Nucleus accumbens (tissue), 56 donors: ENCODE measurements around the gene BUD23.
"Not testable (repeated sequence)": the region's sequence is repeated elsewhere in the genome, so short reads cannot be mapped to it uniquely, and the experiment has no call there.

Experiments used
- DNase-seq, 56 donors: peaks; one replicate each; lab custom pipeline; 2025; lab: John Stamatoyannopoulos, UW

Gene BUD23

DNA sequence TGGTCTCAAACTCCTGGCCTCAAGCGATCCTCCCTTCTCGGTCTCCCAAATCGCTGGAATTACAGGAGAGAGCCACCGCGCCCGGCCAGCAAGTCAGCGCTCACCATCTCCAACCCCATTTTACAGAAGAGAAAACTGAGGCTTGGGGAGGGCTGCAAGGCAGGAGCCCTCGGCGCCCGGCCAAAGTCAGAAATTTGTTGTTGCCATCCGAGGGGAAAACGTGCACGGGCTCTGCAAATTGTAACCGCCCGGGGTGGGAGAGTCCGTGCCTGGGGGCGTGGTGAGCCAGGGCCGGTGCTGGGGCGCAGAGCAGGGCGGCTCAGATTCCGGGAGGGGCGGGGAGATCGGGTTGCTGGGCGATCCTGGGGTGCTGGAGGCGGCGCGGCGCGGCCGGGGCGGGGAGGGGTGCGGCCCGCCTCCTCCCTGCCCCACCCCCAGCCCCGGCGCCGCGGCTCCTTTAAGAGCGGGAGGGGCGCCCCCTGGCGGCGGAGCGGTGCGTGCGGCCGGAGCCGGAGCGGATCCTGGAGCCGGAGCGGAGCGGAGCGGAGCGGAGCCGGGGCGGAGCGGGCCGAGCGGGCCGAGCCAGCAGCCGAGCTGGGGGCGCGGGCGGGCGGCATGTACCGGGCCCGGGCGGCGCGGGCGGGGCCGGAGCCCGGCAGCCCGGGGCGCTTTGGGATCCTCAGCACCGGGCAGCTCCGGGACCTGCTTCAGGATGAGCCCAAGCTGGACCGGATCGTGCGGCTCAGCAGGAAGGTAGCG, 15.9 kb upstream of the BUD23 start, which contains the start of gene VPS37D:
Gene VPS37D, plus strand, starts transcription at position 488 of the 759 bp plus-strand sequence. Its CDS starts 128 bp downstream, at position 616.
- peak in 54 of 56 donors; percentile 31 to 91 (median 71) for DNase-seq

DNA sequence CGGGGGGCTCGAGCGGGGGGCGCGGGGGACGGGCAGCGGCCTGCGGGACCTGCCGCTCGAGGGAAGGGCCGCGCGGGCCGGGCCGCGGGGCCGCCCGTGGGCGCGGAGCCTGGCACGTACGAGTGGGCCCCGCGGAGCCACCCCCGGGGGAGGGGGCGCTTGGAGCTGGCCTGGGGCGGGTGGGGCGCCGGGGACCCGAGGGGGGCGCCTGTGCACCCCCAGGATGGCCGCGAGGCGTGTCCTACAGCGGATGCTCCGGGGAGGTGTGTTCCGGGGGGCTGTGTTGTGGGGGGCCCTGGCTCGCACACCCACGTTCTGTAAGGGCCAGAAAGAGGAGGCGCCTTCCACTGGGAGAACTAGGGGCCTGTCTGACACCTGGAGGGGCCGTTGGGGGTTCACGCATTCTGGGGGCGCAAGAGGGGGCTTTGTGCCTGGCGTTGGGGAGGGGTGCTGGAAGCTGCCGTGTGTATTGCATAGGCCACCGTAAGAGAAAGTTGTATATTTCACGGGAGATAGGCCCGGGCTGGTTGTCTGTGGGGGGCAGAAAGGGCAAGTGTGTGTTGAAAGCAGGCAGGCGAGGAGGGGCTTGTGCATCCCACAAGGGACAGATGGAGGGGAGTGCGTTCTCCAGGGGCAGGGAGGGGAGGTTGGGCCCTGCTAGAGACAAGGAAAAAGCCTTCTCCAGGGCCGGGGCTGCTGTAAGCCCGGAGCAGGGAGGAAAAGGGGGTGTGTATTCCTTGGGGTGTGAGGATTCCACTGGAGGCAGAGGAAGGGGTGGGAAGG, 15.1 kb upstream of the BUD23 start:
- DNase-seq = peak in 10 of 56 donors; percentile 3 to 36 (median 16)

DNA sequence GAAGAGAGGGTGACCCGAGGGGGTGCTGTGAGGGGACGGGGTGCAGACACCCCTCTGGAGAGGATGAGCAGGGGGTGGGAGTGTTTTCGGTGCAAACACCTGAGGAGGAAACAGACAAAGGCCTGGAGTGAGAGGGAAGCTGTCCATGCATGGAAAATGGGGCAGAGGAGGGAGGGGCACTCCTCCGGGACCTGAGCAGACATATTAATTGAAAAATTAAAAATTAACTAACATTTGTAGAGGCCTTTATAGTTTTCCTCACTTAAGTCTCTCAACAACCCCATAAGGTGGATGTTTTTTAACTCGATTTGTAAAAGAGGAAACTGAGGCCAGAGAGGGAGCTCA, 14.5 kb upstream of the BUD23 start:
- no peak for DNase-seq

DNA sequence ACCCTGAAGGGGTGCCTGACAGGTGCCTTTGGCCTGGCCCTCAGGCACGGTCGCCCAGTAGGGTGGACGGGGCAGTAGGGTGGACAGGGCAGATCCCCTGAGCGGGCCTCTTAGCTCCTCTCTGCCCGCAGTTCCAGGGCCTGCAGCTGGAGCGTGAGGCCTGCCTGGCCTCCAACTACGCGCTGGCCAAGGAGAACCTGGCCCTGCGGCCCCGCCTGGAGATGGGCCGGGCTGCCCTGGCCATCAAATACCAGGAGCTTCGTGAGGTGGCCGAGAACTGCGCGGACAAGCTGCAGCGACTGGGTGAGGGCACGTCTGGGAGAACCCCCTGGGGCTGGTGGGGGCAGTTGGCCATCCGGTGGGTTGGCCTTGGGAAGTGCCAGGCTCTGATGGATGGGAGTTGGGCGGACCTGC, 14.1 kb upstream of the BUD23 start:
- no peak for DNase-seq

DNA sequence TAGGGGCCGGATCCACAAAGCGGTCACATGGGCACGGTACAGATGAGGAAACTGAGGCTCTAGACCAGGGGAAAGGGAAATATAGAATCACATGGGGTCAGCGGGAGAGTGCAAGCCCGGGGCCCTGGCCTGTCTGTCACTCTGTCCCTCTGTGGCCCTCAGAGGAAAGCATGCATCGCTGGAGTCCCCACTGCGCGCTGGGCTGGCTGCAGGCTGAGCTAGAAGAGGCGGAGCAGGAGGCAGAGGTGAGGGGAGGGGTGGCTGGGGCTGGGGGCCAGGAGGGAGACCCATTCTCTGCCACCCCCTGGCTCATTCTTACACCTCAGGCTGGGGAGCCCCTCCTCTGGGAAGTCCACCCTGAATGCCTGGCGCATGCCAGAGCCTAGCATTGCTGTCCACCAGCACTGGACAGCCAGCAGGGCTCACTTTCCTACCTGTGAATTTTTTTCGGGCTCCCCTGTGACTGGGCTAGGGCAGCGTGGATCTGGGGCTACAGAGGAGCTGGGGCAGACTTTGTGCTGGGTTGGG, 13.5 kb upstream of the BUD23 start:
- no peak for DNase-seq

DNA sequence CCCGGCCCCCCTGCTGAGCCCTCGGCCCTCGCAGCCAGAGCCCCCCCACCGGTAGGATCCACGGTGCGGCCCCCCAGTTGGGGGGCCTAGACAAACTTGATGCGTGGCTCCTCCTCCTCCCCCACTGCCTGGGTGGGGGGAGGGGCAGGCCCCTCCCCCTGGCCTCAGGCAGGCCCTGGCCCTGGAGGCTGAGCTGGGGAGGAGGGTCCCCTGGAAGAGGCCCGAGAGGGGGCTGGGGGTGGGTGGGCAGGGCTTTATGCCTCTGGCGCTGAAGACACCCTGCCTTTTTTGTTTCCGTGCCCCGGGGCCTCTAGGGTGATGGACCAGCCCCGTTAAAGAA, 12.1 kb upstream of the BUD23 start:
- DNase-seq = no peak

DNA sequence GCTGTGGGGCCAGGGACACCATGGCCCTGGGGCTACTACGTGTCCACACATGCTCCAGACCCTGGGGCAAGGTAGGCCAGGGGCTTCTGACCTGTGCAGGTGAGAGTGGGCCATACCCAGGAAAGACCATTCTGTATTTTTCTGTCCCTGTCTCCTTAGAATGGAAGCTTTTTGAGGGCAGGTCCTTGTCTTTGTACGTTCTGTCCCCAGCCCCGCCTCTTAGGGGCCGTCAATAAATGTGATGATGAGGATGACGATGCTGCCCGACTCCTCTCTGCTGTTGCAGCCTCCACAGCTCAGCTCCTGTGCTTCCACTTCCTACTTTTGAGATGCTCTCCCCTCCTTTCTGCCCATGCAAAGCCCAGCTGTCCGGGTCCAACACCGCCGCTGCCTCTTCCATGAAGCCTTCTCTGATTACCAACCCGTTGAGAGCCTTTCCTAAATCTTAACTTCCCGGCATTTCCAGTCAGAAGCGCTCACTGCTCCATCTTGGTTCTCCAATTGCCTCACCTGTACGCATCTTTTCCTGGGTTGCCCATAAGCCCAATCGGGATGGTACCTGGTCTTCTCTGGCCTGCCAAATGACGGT, 11.4 kb upstream of the BUD23 start:
- no peak for DNase-seq

DNA sequence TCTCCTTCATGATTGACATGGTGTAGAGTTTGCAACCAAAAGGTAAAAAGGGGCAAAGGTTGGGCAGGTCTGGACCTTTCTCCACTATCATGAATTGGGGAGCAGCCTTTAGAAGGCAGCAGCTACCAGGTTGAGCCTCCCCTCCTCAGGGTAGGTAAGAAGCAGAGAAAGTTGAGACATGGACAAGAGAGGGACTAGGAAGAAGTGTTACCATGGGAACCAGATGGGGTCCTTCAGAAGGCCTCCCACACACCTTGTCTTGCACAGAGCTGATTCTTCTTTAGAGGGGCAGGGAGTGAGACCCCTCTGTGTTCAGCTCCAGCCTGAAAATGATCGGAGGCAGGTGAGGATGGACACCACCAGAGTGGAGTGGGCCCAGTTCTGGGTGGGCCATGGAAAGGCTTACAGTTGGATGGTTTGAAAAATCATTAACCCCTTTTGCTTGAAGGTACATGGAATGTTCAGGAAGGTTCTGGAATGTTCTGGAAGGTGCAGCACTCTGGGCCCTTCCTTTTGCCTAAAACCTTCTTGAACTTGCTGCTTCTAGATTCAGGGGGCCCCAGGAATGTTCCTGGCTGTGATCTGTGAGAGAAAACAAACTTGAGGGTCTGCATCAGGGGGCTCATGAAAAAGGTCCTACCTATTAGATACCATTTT, 8.8 kb upstream of the BUD23 start:
- no peak for DNase-seq

DNA sequence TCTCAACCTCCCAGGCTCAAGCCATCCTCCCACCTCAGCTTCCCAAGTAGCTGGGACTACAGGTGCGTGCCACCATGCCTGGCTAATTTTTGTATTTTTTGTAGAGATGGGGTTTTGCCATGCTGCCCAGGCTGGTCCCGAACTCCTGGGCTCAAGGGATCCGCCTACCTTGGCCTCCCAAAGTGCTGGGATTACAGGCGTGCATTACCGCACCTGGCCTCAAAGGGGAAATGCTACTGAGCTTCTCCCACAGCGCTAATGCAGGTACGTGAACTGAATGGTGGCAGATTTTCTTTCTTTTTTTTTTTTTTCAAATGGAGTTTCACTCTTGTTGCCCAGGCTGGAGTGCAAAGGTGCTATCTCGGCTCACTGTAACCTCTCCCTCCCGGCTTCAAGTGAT, 7.3 kb upstream of the BUD23 start:
- not testable (repeated sequence) for DNase-seq

DNA sequence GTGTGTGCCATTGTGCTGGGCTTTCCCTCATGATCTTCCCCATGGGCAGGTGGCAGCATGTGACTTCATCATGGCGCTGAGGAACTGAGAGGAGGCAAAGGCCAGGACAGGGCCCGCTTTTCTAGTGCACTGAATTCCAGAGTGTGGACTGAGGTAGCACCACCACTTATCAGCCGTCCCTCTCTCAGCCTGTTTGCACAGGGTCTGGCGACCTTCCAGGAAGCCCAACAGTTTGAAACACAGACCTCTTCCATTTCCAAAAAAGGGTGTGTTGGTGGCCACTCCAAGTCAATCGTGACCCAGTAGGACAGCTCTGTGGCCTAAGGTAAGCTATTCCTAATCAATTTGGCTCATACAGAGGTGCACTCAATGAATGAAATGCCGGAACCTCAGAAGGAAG, 4.5 kb upstream of the BUD23 start:
- DNase-seq = no peak

DNA sequence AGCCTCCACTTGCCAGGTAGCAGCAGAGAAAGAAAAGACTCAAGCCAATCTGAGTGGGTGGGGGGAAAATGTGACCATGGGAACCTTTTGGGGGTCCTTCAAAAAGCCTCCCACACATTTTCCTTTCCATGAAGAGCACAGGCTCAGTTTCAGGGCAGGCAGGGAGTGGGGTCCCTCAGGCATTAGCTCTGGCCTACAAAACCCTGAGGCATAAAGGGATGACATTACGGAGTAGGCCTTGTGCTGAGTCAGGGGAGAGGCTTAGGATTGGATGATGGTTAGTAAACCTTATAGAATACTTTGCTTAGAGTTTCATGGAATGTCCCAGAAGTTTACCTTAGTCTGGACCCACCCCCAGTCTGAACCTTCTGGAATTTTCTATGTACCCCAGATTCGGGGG, 3.7 kb upstream of the BUD23 start:
- DNase-seq = no peak

DNA sequence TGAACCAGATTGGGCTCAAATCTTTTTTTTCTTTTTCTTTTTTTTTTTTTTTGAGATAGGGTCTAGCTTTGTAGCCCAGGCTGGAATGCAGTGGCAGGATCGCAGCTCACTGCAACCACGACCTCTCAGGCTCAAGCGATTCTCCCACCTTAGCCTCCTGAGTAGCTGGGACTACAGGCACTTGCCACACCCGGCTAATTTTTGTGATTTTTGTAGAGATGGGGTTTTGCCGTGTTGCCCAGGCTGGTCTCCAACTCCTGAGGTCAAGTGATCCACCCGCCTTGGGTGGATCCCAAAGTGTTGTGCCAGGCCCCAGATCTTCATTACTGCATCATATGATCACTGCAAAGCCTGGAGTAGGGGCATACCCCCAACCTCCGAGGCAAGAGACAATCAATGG, 2.9 kb upstream of the BUD23 start:
- DNase-seq = no peak

DNA sequence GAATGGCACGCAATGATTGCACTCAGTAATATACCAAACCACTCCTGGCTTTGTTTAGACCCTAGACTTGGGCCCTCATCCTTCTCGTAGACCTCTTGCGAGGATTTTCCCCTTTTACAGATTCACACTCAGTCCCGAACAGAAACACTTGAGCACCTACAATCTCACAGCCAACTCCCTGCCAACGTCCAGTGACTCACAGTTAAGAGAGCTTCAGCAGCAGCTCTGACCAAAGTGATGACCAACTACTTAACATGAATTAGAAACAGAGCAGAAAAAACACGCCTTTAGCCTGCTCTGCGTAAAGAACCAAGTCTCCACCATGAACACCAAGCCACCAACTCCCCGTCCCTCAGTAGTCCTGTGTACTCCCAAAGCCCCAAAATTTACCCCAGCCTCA, 2.4 kb upstream of the BUD23 start:
- no peak for DNase-seq

DNA sequence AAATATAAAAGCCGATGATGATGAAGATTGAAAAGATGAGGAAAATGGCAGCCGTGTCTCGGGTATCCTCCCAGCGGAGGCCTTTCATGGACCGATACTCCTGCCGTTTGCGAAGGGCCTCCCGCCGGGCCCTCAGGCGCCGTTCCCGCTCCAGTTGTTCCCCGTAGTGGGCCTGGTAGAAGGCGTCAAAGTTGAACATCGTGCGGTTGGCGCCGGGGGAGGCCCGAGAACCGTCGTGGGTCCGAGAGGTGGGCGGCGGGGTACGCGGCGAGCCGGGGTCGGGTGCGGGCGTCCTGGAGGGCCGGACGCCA, 697 bp upstream of the BUD23 start:
- peak in 3 of 56 donors; percentile 41 to 51 (median 51) for DNase-seq

DNA sequence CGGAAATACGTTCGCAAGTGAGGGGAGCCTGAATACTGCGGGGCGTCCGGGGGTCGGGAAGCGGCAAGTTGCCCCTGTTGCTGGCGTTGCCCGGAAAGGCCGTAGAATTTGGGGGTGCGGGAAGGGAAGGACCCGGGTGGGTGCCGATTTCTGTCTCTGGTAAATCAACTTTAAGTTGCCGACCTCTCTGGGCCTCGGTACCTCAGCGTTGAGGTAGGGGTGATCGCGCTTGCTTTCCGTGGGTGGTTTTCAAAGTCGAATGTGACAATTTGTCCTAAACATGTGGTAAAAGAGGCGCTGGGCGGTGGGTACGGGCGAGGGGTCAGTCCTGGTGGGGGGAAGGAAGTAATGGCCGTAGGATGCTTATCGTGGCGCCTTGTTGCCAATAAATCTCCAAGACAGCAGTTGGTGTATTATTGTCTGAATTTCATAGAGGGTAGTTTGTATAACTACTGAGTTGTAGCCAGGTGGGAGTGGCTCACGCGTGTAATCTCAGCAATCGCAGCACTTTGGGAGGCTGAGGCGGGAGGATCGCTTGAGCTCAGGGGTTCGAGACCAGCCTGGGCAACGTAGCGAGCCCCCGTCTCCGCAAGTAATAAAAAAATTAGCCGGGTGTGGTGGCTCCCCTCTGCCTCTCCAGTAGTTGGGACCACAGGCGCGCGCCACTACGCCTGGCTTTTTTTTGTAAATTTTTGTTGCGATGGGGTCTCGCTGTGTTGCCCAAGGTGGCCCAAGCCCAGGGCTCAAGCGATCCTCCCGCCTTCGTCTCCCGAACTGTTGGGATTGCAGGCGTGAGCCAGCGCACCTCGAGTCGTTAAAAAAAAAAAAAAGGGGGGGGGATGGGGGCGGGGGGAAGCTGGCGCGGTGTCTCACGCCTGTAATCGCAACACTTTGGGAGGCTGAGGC, 644 bp downstream of the BUD23 start:
- peak in 1 of 56 donors; percentile 38 for DNase-seq

DNA sequence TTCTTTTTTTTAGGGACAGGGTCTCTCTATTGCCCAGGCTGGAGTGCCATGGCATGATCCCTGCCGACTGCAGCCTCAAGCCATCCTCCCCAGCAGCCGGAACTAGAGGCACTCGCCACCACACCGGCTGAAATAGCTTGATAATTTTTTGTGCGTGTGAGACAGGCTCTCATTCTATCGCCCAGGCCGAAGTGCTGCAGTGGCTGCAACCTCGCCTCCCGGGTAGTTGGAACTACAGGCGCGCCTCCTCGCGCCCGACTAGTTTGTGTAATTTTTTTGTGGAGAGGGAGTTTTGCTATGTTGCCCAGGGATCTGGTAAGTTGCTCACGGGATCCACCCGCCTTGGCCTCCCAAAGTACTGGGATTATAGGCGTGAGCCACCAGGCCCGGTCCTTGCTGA, 1.9 kb downstream of the BUD23 start:
- DNase-seq = no peak

DNA sequence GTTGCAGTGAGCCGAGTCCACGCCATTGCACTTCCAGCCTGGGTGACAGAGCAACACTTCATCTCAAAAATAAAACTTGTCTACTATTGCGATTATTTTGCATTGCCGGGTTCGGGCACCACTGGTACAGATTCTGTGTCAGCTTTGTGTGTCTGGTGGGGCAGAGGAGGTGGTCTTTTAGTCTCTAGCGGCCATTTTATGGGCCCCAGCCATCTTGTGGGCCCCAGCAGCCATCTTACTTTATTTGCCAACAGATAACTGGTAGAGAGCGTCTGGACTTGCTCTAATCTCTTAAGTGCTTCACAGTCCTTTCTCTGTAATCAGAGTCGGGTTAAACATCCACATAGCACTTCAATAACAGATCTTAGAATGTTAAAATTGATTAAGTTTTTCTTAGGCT, 4.9 kb downstream of the BUD23 start:
- no peak for DNase-seq

DNA sequence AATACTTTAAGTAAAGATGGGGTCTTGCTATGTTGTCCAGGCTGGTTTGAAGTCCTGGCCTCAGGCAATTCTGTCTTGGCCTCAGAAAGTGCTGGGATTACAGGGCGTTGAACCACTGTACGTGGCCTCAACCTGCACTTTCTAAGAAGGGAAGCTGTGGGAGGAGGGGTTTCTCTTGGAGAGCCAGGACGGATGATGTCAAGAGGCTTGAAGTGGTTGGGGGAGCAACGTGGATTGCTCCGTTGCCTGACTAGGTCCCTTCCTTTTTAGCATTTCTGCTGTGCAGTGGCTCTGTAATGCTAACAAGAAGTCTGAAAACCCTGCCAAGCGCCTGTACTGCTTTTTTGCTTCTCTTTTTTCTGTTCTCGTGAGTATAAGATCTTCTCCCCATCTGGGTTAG, 7.2 kb downstream of the BUD23 start:
- no peak for DNase-seq

DNA sequence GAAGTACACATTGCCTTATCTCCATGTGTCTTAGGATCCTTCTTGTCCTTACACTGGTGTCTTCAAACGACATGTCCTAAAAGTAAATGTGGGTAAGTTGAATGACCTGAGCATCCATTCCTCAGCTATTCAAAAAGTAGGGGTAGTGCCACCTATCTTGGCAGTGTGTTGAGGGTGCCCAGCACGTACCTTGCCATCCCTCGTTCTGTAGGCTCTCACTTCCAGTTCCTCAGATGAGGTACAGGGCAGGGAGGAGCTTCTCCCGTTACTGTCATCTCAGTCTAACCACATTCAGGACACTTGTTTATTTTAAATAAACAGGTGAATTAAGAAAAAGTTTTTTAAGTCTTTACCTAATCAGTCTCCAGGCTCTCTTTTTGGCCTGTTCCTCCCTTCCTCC, 13.0 kb downstream of the BUD23 start:
- DNase-seq = no peak

DNA sequence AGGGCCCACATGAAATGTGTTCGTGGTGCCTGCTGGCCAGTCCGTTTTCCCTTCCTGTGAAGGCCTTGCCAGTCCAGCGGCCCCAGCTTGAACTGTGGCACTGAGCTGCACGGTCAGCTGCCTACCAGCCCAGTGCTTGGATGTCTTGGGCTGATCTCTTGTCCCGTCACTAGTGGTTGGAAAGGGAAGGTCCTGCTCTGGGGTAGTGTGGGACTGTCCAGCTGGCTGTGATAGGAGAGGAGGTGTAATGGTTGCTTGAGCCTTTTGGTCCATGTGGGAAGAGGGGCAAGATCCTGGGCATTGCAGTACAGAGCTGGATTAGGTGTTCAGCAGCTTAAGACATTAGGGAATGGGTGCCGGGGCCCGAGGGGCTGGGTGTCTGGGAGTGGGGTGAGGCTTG, 15.0 kb downstream of the BUD23 start:
- no peak for DNase-seq
